Neuronal stem cell (in vitro differentiated cells): ENCODE measurements around the gene TMEM186.

Experiments used
- DNase-seq: peaks from one replicate; pipeline ENCODE4 v3.0.0-alpha.2; 2013; ENCODE audit warnings: low spot score
- H2AFZ ChIP-seq: one replicate; pipeline ENCODE4 v1.6.1; 2013; ENCODE audit warnings: mild to moderate bottlenecking, low read length, inconsistent platforms
- H2AK5ac ChIP-seq: 2 replicates; pipeline ENCODE4 v1.6.1; 2013; ENCODE audit warnings: low read depth, mild to moderate bottlenecking, inconsistent platforms, low read length, moderate library complexity, mixed read lengths
- H2BK120ac ChIP-seq: 2 replicates; pipeline ENCODE4 v1.6.1; 2013; ENCODE audit warnings: low read depth, mild to moderate bottlenecking, inconsistent platforms, low read length, moderate library complexity, mixed read lengths
- H2BK12ac ChIP-seq: one replicate; pipeline ENCODE4 v1.6.1; 2013; ENCODE audit warnings: low read length, inconsistent platforms
- H2BK15ac ChIP-seq: 2 replicates; pipeline ENCODE4 v1.6.1; 2013; ENCODE audit warnings: mild to moderate bottlenecking, low read length, inconsistent platforms, mixed read lengths
- H2BK5ac ChIP-seq: one replicate; pipeline ENCODE4 v1.6.1; 2013; ENCODE audit warnings: inconsistent platforms, mild to moderate bottlenecking, low read length, moderate library complexity
- H3K14ac ChIP-seq: one replicate; pipeline ENCODE4 v1.6.1; 2013; ENCODE audit warnings: low read length, inconsistent platforms
- H3K18ac ChIP-seq: 2 replicates; pipeline ENCODE4 v1.6.1; 2013; ENCODE audit warnings: low read length, inconsistent platforms
- H3K23ac ChIP-seq: 2 replicates; pipeline ENCODE4 v1.6.1; 2013; ENCODE audit warnings: low read depth, mild to moderate bottlenecking, mixed read lengths, low read length, inconsistent platforms; ENCODE audit not compliant: poor library complexity
- H3K27ac ChIP-seq: replicated peaks from 3 replicates; pipeline ENCODE4 v1.5.1; 2013; ENCODE audit warnings: low read length, inconsistent platforms
- H3K27me3 ChIP-seq, 3 experiments: 2 replicates each; pipeline ENCODE4 v1.6.1; 2013; ENCODE audit warnings: low read length in 3 of 3, mild to moderate bottlenecking in 2 of 3, inconsistent platforms in 1 of 3, low read depth in 1 of 3, mixed read lengths in 1 of 3, moderate library complexity in 1 of 3; ENCODE audit not compliant: control insufficient read depth in 3 of 3, insufficient read depth in 3 of 3
- H3K36me3 ChIP-seq, 2 donors: replicated peaks in 1 of 2; 2 replicates each; pipeline ENCODE4 v1.6.1; 2013; ENCODE audit warnings: low read length in 2 of 2; ENCODE audit not compliant: control insufficient read depth in 2 of 2, insufficient read depth in 2 of 2
- H3K4ac ChIP-seq: 2 replicates; pipeline ENCODE4 v1.6.1; 2013; ENCODE audit warnings: inconsistent platforms, mild to moderate bottlenecking, low read length, moderate library complexity
- H3K4me1 ChIP-seq, 2 donors: 1 replicate in 1 of 2; 2 replicates in 1 of 2; pipeline ENCODE4 v1.6.1; 2013; ENCODE audit warnings: low read length in 2 of 2, low read depth in 1 of 2; ENCODE audit not compliant: control insufficient read depth in 2 of 2, insufficient read depth in 1 of 2
- H3K4me2 ChIP-seq: one replicate; pipeline ENCODE4 v1.6.1; 2013; ENCODE audit warnings: mild to moderate bottlenecking, low read length, inconsistent platforms; ENCODE audit not compliant: insufficient read depth, poor library complexity, severe bottlenecking
- H3K4me3 ChIP-seq, 2 donors: 2 replicates each; pipeline ENCODE4 v1.5.1; 2013; ENCODE audit warnings: low read length in 2 of 2, mild to moderate bottlenecking in 2 of 2, inconsistent platforms in 1 of 2, moderate library complexity in 1 of 2
- H3K79me1 ChIP-seq: one replicate; pipeline ENCODE4 v1.6.1; 2013; ENCODE audit warnings: low read depth, mild to moderate bottlenecking, inconsistent platforms, low read length, moderate library complexity
- H3K9ac ChIP-seq: one replicate; pipeline ENCODE4 v1.6.1; 2013; ENCODE audit warnings: mild to moderate bottlenecking, low read depth, low read length, inconsistent platforms; ENCODE audit not compliant: poor library complexity
- H3K9me3 ChIP-seq, 2 donors: replicated peaks in 1 of 2; 2 replicates each; pipeline versions ENCODE3 to v1.6.1; 2013; ENCODE audit warnings: low read length in 2 of 2, mild to moderate bottlenecking in 2 of 2, inconsistent platforms in 1 of 2, low read depth in 1 of 2, mixed read lengths in 1 of 2, moderate library complexity in 1 of 2; ENCODE audit not compliant: control insufficient read depth in 2 of 2, insufficient read depth in 1 of 2
- H4K8ac ChIP-seq: one replicate; pipeline ENCODE4 v1.6.1; 2013; ENCODE audit warnings: low read depth, mild to moderate bottlenecking, inconsistent platforms, low read length, moderate library complexity
- H4K91ac ChIP-seq: one replicate; pipeline ENCODE4 v1.6.1; 2013; ENCODE audit warnings: low read length, low read depth, mild to moderate bottlenecking, inconsistent platforms; ENCODE audit not compliant: poor library complexity
- WGBS, 2 donors: extraction: QIAGEN DNeasy Blood & Tissue Kit; methylation state at CpG; one replicate each; pipeline ENCODE4 v1.1.7; 2013; ENCODE audit warnings: missing lambda C conversion rate in 2 of 2, mixed read lengths in 1 of 2; ENCODE audit not compliant: insufficient read length in 2 of 2, insufficient replicate concordance in 1 of 2; ENCODE audit errors: extremely low coverage in 2 of 2; 5-methylcytosine and 5-hydroxymethylcytosine counted together

The TMEM186 gene

DNA sequence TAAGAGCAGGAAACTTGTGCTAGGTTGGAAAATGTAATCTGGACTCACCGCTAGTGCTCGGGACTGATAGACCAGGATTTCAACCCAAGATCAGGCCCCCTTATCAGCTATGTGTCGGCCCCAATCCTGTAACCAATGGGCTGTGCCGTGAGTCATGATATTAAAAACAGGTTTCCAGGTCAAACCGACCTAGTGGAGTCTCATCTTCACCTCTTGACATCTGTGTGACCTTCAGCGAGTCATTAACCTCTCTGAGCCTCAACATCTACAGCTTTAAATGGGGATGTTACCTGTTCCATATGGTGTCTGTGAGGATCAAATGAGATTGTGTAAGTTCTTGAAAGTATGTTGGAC, 712 bp upstream of the TMEM186 start:
- no peak overlapping the region for H3K4ac ChIP-seq
- no peak overlapping the region for H3K14ac ChIP-seq
- no peak overlapping the region for H2BK12ac ChIP-seq
- H3K9me3 ChIP-seq, result no peaks in the 10 kb centered on the region
- H3K4me3 ChIP-seq, result peak overlapping the region; percentile 91 to 97
- no peak overlapping the region for H2BK120ac ChIP-seq
- H3K4me2 ChIP-seq, result peak overlapping the region; percentile 76
- peaks cover 14% of the 10 kb centered on the region for H3K79me1 ChIP-seq
- no peak overlapping the region for H3K27ac ChIP-seq
- no peak overlapping the region for H3K23ac ChIP-seq
- H4K91ac ChIP-seq, result no peak overlapping the region
- H2BK15ac ChIP-seq, result no peak overlapping the region
- H2BK5ac ChIP-seq, result no peak overlapping the region
- WGBS, 2 donors, result no CpG with 5 or more reads among the region's 6 CpGs
- peaks cover 9 to 14% of the 10 kb centered on the region in 2 donors for H3K4me1 ChIP-seq
- H3K36me3 ChIP-seq, result peaks cover 3 to 42% of the 10 kb centered on the region in 2 donors
- no peak overlapping the region for H3K18ac ChIP-seq
- H2AK5ac ChIP-seq, result no peak overlapping the region
- no peaks in the 10 kb centered on the region for H3K27me3 ChIP-seq
- peak overlapping the region; percentile 86 for H2AFZ ChIP-seq
- DNase-seq, result no peak
- H4K8ac ChIP-seq, result no peak overlapping the region
- peak overlapping the region; percentile 92 for H3K9ac ChIP-seq

DNA sequence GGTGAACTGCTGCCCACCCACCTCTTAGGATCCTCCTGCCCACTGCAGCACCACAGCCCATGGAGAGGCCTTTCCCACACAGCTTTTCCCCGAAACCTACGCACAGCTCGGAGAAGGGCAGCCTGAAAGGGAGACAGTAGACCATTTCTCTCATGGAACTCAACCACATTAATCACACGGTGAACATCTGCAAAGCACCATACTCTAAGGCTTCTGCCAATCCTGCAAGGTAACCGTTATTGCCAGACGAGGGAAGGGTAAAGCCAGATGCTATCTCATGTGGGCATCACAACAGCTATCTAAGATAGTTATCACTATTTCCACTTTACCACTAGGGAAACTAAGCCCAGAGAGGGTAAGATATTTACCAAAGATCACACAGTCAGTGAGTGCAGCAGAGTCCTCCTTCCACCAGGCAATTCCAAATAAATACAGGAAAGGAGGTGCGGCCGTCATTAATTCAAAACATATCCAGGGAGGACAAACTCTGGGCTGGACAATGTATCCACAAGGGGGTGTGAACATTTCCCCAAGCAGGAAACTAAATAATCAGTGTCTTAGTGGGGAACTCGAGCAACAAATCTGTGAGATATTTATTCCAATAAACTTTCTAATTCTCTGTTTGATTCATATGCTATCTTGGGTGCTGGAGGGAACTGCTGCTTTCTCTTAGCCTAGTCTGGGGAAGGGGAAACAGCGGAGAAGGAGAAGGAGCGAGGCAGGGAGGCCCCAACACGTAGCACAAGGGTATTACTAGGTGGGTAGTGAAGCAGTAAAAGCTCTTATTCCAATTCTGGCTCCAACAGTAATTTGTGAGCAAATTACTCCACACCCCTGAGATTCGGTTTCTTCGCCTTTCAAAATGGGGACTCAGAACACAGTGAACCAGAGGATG, 723 bp downstream of the TMEM186 start:
- H3K27ac ChIP-seq, result no peak overlapping the region
- H2AFZ ChIP-seq, result peak overlapping the region; percentile 86
- H4K91ac ChIP-seq, result no peak overlapping the region
- H3K27me3 ChIP-seq, result no peaks in the 10 kb centered on the region
- H3K4ac ChIP-seq, result no peak overlapping the region
- H3K4me2 ChIP-seq, result peak overlapping the region; percentile 71
- H2BK120ac ChIP-seq, result no peak overlapping the region
- no peak overlapping the region for H2BK15ac ChIP-seq
- no peak overlapping the region for H2AK5ac ChIP-seq
- no peak overlapping the region for H3K18ac ChIP-seq
- no peak overlapping the region for H2BK12ac ChIP-seq
- H3K4me1 ChIP-seq, result peaks cover 9 to 14% of the 10 kb centered on the region in 2 donors
- no peak for DNase-seq
- no peak overlapping the region for H4K8ac ChIP-seq
- no peak overlapping the region for H3K23ac ChIP-seq
- peaks cover 0 to 28% of the 10 kb centered on the region in 2 donors for H3K36me3 ChIP-seq
- H2BK5ac ChIP-seq, result no peak overlapping the region
- H3K9ac ChIP-seq, result peak overlapping the region; percentile 83
- no CpG with 5 or more reads among the region's 14 CpGs for WGBS, 2 donors
- H3K9me3 ChIP-seq, result no peaks in the 10 kb centered on the region
- H3K14ac ChIP-seq, result no peak overlapping the region
- peaks cover 14% of the 10 kb centered on the region for H3K79me1 ChIP-seq
- H3K4me3 ChIP-seq, result peak overlapping the region; percentile 91 to 97

DNA sequence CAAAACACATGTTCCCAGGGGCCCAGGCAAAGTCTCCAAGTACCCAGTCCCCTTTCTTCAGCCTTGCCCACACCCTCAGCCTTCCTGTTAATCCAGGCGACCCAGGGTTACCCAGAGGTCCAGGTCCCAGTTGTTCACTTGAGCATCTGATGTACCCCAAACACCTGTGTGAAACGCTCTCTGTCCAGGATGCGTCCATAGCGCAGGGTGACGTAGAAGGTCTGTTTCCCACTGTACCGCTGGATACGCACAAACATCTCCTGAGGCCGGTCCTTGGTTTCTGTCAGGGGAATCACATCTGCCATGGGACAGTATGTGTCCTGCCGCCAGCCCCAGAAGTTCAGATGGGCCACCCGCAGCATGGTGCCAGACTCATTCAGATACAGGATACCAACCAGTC, 1.6 kb downstream of the TMEM186 start:
- H2AK5ac ChIP-seq, result no peak overlapping the region
- no peak overlapping the region for H3K18ac ChIP-seq
- no peak overlapping the region for H2BK120ac ChIP-seq
- H3K14ac ChIP-seq, result no peak overlapping the region
- no peak overlapping the region for H2BK15ac ChIP-seq
- H3K27me3 ChIP-seq, result no peaks in the 10 kb centered on the region
- H2AFZ ChIP-seq, result no peak overlapping the region
- WGBS, 2 donors, result no CpG with 5 or more reads among the region's 10 CpGs
- no peak overlapping the region for H2BK12ac ChIP-seq
- H2BK5ac ChIP-seq, result no peak overlapping the region
- H3K9ac ChIP-seq, result no peak overlapping the region
- no peak overlapping the region for H3K23ac ChIP-seq
- H4K91ac ChIP-seq, result no peak overlapping the region
- DNase-seq, result no peak
- no peak overlapping the region for H3K4me2 ChIP-seq
- H3K79me1 ChIP-seq, result peaks cover 14% of the 10 kb centered on the region
- peak overlapping the region; percentile 23 to 91 for H3K4me3 ChIP-seq
- H3K4me1 ChIP-seq, result peaks cover 9 to 14% of the 10 kb centered on the region in 2 donors
- H3K4ac ChIP-seq, result no peak overlapping the region
- peaks cover 0 to 5% of the 10 kb centered on the region in 2 donors for H3K9me3 ChIP-seq
- H3K36me3 ChIP-seq, result peaks cover 0 to 20% of the 10 kb centered on the region in 2 donors
- H4K8ac ChIP-seq, result no peak overlapping the region
- H3K27ac ChIP-seq, result no peak overlapping the region

DNA sequence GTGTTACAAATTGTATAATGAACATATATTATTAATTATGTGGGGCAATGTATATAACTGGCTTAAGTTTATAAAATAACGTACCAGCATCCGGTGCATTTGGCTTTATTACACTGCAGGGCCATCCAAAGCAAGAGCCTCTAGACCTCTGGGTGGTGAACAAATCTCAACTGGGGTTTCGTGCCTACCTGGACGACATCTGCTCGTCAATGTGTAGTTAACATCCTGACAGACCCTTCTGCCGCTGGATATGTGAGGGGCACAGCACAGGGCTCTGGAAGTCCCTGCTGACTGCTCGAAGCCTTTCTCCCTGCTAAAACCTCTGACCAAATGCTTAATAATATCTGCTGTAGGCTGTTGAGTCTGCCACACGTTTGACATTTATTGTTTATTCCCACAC, 2.3 kb downstream of the TMEM186 start:
- no peak overlapping the region for H3K9ac ChIP-seq
- no peak overlapping the region for H2BK12ac ChIP-seq
- no peak overlapping the region for H3K4me3 ChIP-seq
- H2BK5ac ChIP-seq, result no peak overlapping the region
- no peak overlapping the region for H2AFZ ChIP-seq
- no peaks in the 10 kb centered on the region for H3K27me3 ChIP-seq
- no peak overlapping the region for H3K14ac ChIP-seq
- H4K8ac ChIP-seq, result no peak overlapping the region
- no peak overlapping the region for H3K4me2 ChIP-seq
- peaks cover 0 to 17% of the 10 kb centered on the region in 2 donors for H3K36me3 ChIP-seq
- peaks cover 14% of the 10 kb centered on the region for H3K79me1 ChIP-seq
- no peak for DNase-seq
- no peak overlapping the region for H3K27ac ChIP-seq
- WGBS, 2 donors, result no CpG with 5 or more reads among the region's 8 CpGs
- H3K9me3 ChIP-seq, result peaks cover 0 to 6% of the 10 kb centered on the region in 2 donors
- peaks cover 9 to 14% of the 10 kb centered on the region in 2 donors for H3K4me1 ChIP-seq
- H2BK15ac ChIP-seq, result no peak overlapping the region
- H2AK5ac ChIP-seq, result no peak overlapping the region
- H4K91ac ChIP-seq, result no peak overlapping the region
- H3K18ac ChIP-seq, result no peak overlapping the region
- H2BK120ac ChIP-seq, result no peak overlapping the region
- no peak overlapping the region for H3K4ac ChIP-seq
- H3K23ac ChIP-seq, result no peak overlapping the region
